PC-3 (cell line): ENCODE results near the gene GPX4. TPM values are rescaled to one million over a fixed set of nuclear protein-coding genes. Genes with fewer than 3 reads are reported as not detected.

Experiments
- ATAC-seq: fragments of 200-7000 bp; cut with Tn5 transposase; 2 replicates; pipeline ENCODE4 v1.9.1; 2020; ENCODE audit warnings: mild to moderate bottlenecking, moderate library complexity
- BruUV-seq: library from RNA; stranded (reverse); fragments of 400-500 nt; replicated peaks from 2 replicates; lab custom pipeline; 2021; lab: Mats Ljungman, UMichigan
- CTCF ChIA-PET: fragments of 300-600 bp; sonication (Branson Sonifier 250); formaldehyde crosslinking; loops from one replicate; lab custom pipeline; 2022; ENCODE audit warnings: antibody characterized with exemption; lab: Charles Lee
- POLR2A ChIA-PET: fragments of 300-600 bp; sonication (Branson Sonifier 250); formaldehyde crosslinking; loops from one replicate; lab custom pipeline; 2022; ENCODE audit warnings: antibody characterized with exemption; ENCODE audit not compliant: unreplicated experiment; lab: Charles Lee
- DNase-seq: peaks from one replicate; pipeline ENCODE4 v3.0.0-alpha.2; 2015
- H2AFZ ChIP-seq: fragments of 300-600 bp; sonication (generic); 2 replicates; pipeline ENCODE4 v1.6.0; 2016; ENCODE audit warnings: antibody characterized with exemption, low read length
- H3F3A ChIP-seq: fragments of 300-600 bp; sonication (generic); one replicate; pipeline ENCODE4 v1.6.0; 2017; ENCODE audit warnings: antibody characterized with exemption, low read length, control low read depth, mild to moderate bottlenecking; ENCODE audit not compliant: unreplicated experiment
- H3K27ac ChIP-seq: fragments of 300-600 bp; sonication (generic); 2 replicates; pipeline ENCODE4 v1.5.1; 2016; ENCODE audit warnings: mild to moderate bottlenecking, low read length
- H3K27me3 ChIP-seq: fragments of 300-600 bp; sonication (generic); 2 replicates; pipeline ENCODE4 v1.6.1; 2016; ENCODE audit warnings: low read length, mixed read lengths
- H3K36me3 ChIP-seq: fragments of 300-600 bp; sonication (generic); 2 replicates; pipeline ENCODE4 v1.6.1; 2016; ENCODE audit warnings: low read depth, mixed run types, low read length, mixed read lengths
- H3K4me1 ChIP-seq: fragments of 300-600 bp; sonication (generic); 2 replicates; pipeline ENCODE4 v1.5.1; 2016; ENCODE audit warnings: low read length; ENCODE audit not compliant: insufficient read depth
- H3K4me2 ChIP-seq: fragments of 300-600 bp; sonication (generic); 2 replicates; pipeline ENCODE4 v1.6.0; 2016; ENCODE audit warnings: low read length
- H3K4me3 ChIP-seq: fragments of 300-600 bp; sonication (generic); 2 replicates; pipeline ENCODE4 v1.5.1; 2016; ENCODE audit warnings: mild to moderate bottlenecking, low read length, mixed read lengths
- H3K79me2 ChIP-seq: fragments of 300-600 bp; sonication (generic); 2 replicates; pipeline ENCODE4 v1.6.1; 2017; ENCODE audit warnings: low read length, mixed read lengths
- H3K9ac ChIP-seq: fragments of 300-600 bp; sonication (generic); 2 replicates; pipeline ENCODE4 v1.6.0; 2016; ENCODE audit warnings: mild to moderate bottlenecking, low read length
- H3K9me2 ChIP-seq: fragments of 300-600 bp; sonication (generic); replicated peaks from 2 replicates; pipeline ENCODE4 v1.6.1; 2016; ENCODE audit warnings: mixed run types, low read length, mixed read lengths
- H3K9me3 ChIP-seq: fragments of 300-600 bp; sonication (generic); 2 replicates; pipeline ENCODE4 v1.6.1; 2016; ENCODE audit warnings: low read length, mixed read lengths
- H4K20me1 ChIP-seq: fragments of 300-600 bp; sonication (generic); 2 replicates; pipeline ENCODE4 v1.6.1; 2016; ENCODE audit warnings: low read length, mixed read lengths
- CTCF ChIP-seq: fragments of 300-600 bp; sonication (generic); conservative IDR thresholded peaks from 2 replicates; pipeline ENCODE4 v1.5.1; 2017; ENCODE audit warnings: antibody characterized with exemption, low read depth, mild to moderate bottlenecking, low read length
- EZH2 ChIP-seq: fragments of 300-600 bp; sonication (generic); IDR thresholded peaks from one replicate; pipeline ENCODE4 v1.6.1; 2017; ENCODE audit warnings: antibody characterized with exemption, mild to moderate bottlenecking, low read length; ENCODE audit not compliant: unreplicated experiment
- EZH2phosphoT487 ChIP-seq: fragments of 300-600 bp; sonication (generic); IDR thresholded peaks from 2 replicates; pipeline ENCODE4 v1.6.1; 2018; ENCODE audit warnings: mild to moderate bottlenecking, antibody characterized with exemption, low read length, borderline replicate concordance
- intact Hi-C: fragments of 100-400 bp; cut with micrococcal nuclease; formaldehyde crosslinking; loops from 2 replicates; pipeline ENCODE4 v1.9.0; 2023
- total RNA-seq: library from RNA; depleted of rRNA; stranded (reverse); fragments of >200 nt; gene quantifications from 2 replicates; pipeline ENCODE4 v1.2.3, GENCODE V29; 2014

The GPX4 gene
- total RNA-seq, 1 experiment from 2014 or later = 644 TPM

GRCh38 chr19:1131718-1132551, 28.1 kb downstream of the GPX4 start:
- Histone ChIP-seq H3K4me3 (no peak overlapping the region), H3K9ac (no peak overlapping the region), H3K4me1 (no peaks in the 10 kb centered on the region), H3K9me3 (no peaks in the 10 kb centered on the region), H3K27me3 (no peaks in the 10 kb centered on the region), H3K36me3 (peaks cover 5% of the 10 kb centered on the region), H3K27ac (no peak overlapping the region), H3K79me2 (peaks cover 79% of the 10 kb centered on the region), H2AFZ (no peak overlapping the region), H3K9me2 (no peaks in the 10 kb centered on the region), H3K4me2 (no peak overlapping the region), H4K20me1 (peaks cover 25% of the 10 kb centered on the region), H3F3A (no peaks in the 10 kb centered on the region)
- ATAC-seq (no peak), DNase-seq (no peak)
- intact Hi-C loops = no loop called here
- BruUV-seq = no TSS peak
- POLR2A ChIA-PET = no interaction called here
- CTCF ChIA-PET = no interaction called here
- no peak for TF ChIP-seq EZH2
- TF ChIP-seq CTCF = no peak
- no peak for TF ChIP-seq EZH2phosphoT487

- Histone ChIP-seq H3K4me1 (no peaks in the 10 kb centered on the region), H3K9me2 (no peaks in the 10 kb centered on the region), H3K79me2 (peaks cover 74% of the 10 kb centered on the region), H3K4me3 (no peak overlapping the region), H4K20me1 (peaks cover 25% of the 10 kb centered on the region), H3K4me2 (no peak overlapping the region), H3K36me3 (no peaks in the 10 kb centered on the region; the same call in 1 of the 2 replicates), H3K27ac (no peak overlapping the region), H3K9me3 (no peaks in the 10 kb centered on the region), H3K9ac (no peak overlapping the region), H3K27me3 (no peaks in the 10 kb centered on the region), H2AFZ (no peak overlapping the region), H3F3A (no peaks in the 10 kb centered on the region)
- TF ChIP-seq EZH2phosphoT487 = no peak
- POLR2A ChIA-PET = no interaction called here
- BruUV-seq = no TSS peak
- CTCF ChIA-PET = no interaction called here
- DNase-seq (no peak), ATAC-seq (no peak)
- intact Hi-C loops = no loop called here
Observed at GRCh38 chr19:1132552-1133383, 29.0 kb downstream of the GPX4 start.

- Histone ChIP-seq H3K27ac (no peak overlapping the region), H2AFZ (no peak overlapping the region), H3K4me1 (no peaks in the 10 kb centered on the region), H3K9ac (no peak overlapping the region), H3F3A (no peaks in the 10 kb centered on the region), H4K20me1 (peaks cover 25% of the 10 kb centered on the region), H3K9me3 (no peaks in the 10 kb centered on the region), H3K27me3 (no peaks in the 10 kb centered on the region), H3K4me2 (no peak overlapping the region), H3K36me3 (no peaks in the 10 kb centered on the region; the same call in 1 of the 2 replicates), H3K79me2 (peaks cover 74% of the 10 kb centered on the region), H3K9me2 (no peaks in the 10 kb centered on the region), H3K4me3 (no peak overlapping the region)
- DNase-seq (no peak), ATAC-seq (peak; percentile 31; the same call in 1 of the 2 replicates)
- CTCF ChIA-PET = no interaction called here
- BruUV-seq = no TSS peak
- POLR2A ChIA-PET = interaction anchor here (0.6 kb wide), 1 partner anchor 135 kb away, joined by 3 read pairs; no protein-coding TSS in a partner anchor
- intact Hi-C loops = no loop called here
- TF ChIP-seq EZH2 (no peak), EZH2phosphoT487 (no peak), CTCF (no peak)
Observed at GRCh38 chr19:1133471-1133929, 29.7 kb downstream of the GPX4 start.
